Fibroblast of lung (primary cell): Measurements from ENCODE around the gene PAGE2B.

ENCODE experiments used
- CTCF ChIP-seq, 2 donors: IDR thresholded peaks in 1 of 2; conservative IDR thresholded peaks in 1 of 2; 1 replicate in 1 of 2; 2 replicates in 1 of 2; pipeline ENCODE4 v1.5.1; 2011 to 2012; ENCODE audit warnings: low read length in 2 of 2, control low read depth in 1 of 2, inconsistent platforms in 1 of 2, low read depth in 1 of 2, mild to moderate bottlenecking in 1 of 2
- EZH2 ChIP-seq: IDR thresholded peaks from 2 replicates; pipeline ENCODE4 v1.5.1; 2012; ENCODE audit warnings: low read length, control low read depth, mild to moderate bottlenecking; ENCODE audit errors: missing control alignments

GRCh38 chrX:55056820-55057674 is 17.8 kb upstream of the PAGE2B start:
- TF ChIP-seq CTCF (conservative IDR thresholded peaks at IDR 0.05 in 1 of 2, IDR thresholded peaks at IDR 0.05 in 1 of 2; ENCODE audit: low read depth in 1 of 2, low read length in 2 of 2) (no peak), EZH2 (no peak)
